Omental fat pad (tissue), 4 donors: Measurements from ENCODE around the gene CELF2. TPM values are rescaled to one million over a fixed set of nuclear protein-coding genes. Genes with fewer than 3 reads are reported as not detected.

Experiments used
- ATAC-seq: fragments of 150-250 bp; one replicate; pipeline ENCODE4 v1.9.1; 2016; ENCODE audit warnings: mild to moderate bottlenecking, moderate library complexity; ENCODE audit not compliant: low FRiP score
- DNase-seq: peaks from one replicate; pipeline ENCODE4 v3.0.0-alpha.2; 2019; ENCODE audit warnings: low spot score
- total RNA-seq, 4 donors: library from RNA; depleted of rRNA; stranded (reverse); fragments of >200 nt; gene quantifications; one replicate each; pipeline ENCODE4 v1.1.0, GENCODE V29; 2016
- TF ChIP-seq, protein P1 (sequence below), 3 donors: fragments of 450-650 bp; IDR thresholded peaks; one replicate each; pipeline ENCODE4 v1.5.1; 2016 to 2017; ENCODE audit warnings: antibody characterized with exemption in 3 of 3, mild to moderate bottlenecking in 3 of 3, moderate library complexity in 2 of 3

CELF2 gene
- total RNA-seq, 4 donors from 2014 or later = 81.7 to 116 (median 104) TPM

DNA sequence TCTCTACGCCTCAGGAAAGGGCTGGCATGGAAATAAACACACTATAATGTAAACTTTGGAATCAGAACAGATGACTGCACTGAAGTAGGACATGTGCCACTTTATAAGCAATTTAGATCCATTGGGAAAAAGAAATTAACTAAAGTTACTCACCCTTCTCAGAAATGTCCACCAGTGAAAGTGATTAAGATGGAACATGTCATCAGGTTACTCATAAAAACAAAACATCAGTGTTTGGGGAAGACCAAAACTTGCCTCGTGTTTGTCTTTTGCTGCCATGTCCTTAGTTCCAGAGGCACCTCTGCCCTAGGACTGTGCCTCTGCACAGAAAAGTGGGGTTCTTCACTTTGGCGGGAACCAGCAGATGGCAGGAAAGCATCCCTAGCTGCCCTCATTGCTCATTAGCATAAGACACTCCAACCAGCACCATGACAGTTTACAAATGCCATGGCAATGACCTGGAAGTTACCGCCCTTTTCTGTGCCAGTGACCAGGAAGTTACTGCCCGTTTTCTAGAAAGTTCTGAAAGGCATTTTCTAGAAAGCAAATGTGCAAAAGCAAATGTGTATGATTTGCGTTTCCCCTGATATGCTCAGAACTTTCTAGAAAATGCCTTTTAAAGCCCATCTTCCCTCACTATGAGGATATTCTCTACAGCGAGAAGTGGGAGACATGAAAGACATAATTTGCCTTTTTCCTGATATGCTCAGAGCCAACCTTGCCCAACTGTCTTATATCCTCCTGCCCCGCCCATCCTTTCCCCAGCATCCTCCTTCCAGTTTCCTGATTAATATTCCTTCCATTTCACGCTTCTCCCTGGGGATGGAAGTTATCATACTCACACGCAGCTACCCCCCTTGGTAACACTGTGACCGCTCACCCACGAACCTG, 335.6 kb downstream of the CELF2 start:
- TF ChIP-seq, protein P1, sequence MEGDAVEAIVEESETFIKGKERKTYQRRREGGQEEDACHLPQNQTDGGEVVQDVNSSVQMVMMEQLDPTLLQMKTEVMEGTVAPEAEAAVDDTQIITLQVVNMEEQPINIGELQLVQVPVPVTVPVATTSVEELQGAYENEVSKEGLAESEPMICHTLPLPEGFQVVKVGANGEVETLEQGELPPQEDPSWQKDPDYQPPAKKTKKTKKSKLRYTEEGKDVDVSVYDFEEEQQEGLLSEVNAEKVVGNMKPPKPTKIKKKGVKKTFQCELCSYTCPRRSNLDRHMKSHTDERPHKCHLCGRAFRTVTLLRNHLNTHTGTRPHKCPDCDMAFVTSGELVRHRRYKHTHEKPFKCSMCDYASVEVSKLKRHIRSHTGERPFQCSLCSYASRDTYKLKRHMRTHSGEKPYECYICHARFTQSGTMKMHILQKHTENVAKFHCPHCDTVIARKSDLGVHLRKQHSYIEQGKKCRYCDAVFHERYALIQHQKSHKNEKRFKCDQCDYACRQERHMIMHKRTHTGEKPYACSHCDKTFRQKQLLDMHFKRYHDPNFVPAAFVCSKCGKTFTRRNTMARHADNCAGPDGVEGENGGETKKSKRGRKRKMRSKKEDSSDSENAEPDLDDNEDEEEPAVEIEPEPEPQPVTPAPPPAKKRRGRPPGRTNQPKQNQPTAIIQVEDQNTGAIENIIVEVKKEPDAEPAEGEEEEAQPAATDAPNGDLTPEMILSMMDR (IDR thresholded peaks at IDR 0.05) = no peak
- no peak for DNase-seq
- ATAC-seq = no peak

DNA sequence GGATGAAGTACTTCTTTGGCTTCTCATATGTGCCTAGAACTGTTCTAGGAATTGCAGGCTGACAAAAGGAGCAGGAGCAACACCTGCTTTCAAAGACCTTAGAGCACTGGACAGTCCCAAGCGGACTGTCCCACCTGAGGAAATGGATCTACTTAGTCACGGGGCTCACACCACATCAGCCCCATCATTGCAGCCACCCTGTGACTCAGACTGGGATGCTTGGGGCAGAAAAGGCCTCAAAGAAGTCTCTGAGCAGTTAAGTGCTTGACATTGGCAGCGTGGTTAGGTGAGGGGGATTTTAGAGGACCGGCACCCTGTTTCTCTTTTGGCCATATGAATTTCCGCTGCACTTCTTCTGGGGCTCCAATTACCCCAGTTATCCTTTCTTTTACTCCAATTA, 337.2 kb downstream of the CELF2 start:
- TF ChIP-seq, protein P1 (IDR thresholded peaks at IDR 0.05) = no peak
- no peak for ATAC-seq
- no peak for DNase-seq

DNA sequence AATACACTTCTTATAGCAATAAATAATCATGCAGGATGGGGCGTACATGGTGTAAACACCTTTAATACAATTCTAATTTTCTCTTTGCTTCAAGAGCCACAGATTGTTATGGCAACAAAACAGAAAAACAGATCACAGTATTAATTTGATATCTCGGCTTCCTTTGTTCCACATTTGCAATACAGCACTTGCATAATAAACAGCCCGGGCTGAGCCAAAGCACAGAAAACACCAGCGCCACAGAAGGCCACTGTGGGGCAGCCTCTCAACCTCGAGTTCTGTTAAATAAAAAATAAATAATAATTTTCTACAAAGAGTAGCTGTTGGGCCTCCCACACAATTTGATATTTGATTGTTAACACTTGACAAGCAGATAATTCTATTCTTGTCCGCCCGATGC, 337.9 kb downstream of the CELF2 start:
- ATAC-seq = no peak
- TF ChIP-seq, protein P1 (IDR thresholded peaks at IDR 0.05) = no peak
- no peak for DNase-seq

DNA sequence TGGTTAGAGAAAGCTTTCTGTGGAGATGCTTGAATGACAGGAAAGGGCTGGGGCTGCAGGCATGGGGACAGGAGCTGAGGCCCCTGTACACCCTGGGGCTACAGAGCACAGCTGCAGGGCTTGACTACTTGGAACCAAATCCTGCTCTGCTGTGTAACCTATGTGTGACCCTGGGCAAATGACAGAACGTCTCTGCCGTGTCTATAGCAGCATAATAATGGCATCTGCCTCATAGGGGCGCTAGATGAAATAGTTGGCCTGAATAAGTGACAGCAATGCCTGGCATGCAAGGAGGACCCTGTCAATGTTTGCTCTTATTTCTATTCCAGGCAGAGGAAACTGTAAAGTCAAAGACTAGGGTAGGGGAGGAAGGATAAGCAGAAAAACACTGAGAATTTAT, 339.8 kb downstream of the CELF2 start:
- TF ChIP-seq, protein P1 (IDR thresholded peaks at IDR 0.05) = no peak
- DNase-seq (no peak), ATAC-seq (no peak)

DNA sequence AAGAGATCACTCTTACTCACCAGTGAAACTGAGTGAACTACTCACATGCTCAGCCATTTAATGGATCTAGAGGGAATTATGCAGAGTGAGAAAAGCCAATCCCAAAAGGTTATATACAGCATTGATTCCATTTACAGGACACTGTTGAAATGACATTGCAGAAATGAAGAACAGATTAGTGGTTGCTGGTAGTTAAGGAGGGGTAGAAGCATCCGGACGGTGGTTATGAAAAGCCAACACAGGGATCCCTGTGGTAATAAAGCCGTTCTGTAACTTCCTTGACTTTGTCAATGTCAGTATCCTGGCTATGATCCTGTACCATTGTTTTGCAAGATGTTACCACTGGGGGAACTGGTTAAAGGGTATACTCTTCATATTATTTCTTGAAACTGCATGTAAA, 340.3 kb downstream of the CELF2 start:
- TF ChIP-seq, protein P1 (IDR thresholded peaks at IDR 0.05) = no peak
- ATAC-seq = no peak

DNA sequence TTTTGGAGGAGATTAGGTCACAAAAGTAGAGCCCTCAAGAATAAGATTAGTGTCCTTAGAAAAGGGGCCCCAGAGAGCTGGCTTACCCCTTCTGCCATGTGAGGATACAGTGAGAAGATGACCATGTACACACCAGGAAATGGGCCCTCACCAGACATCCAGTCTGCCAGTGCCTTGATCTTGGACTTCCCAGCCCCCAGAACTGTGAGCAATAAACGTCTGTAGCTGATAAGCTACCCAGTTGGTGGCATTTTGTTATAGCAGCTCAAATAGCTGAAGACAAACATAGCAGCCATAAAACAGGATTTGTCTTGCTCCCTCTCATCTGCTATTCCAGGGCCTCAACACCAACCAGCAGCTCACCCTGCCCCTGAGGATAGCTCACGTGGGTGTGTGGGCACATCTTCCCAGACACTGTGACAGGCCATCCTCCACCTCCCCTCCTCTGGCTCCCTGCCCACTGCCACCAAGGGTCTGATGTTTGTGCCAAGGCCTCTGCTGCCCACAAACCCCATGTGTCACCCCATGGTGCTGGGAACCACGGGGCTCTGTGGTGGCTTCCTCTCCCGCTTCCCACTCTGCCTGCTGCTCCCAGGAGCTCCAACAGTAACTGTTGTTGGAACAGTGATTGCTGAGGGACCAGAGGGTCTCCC, 341.4 kb downstream of the CELF2 start:
- no peak for DNase-seq
- TF ChIP-seq, protein P1 (IDR thresholded peaks at IDR 0.05) = no peak
- no peak for ATAC-seq

More for the DNA sequence above, 340.3 kb downstream of the CELF2 start:
- DNase-seq = no peak
